Prostate gland (tissue), 2 donors: Measurements from ENCODE around the gene IGSF9. TPM values are rescaled to one million over a fixed set of nuclear protein-coding genes. Genes with fewer than 3 reads are reported as not detected.

ENCODE experiments used
- DNase-seq: peaks from one replicate; pipeline ENCODE4 v3.0.0-alpha.2; 2019; ENCODE audit warnings: low spot score
- H3K27ac ChIP-seq, 2 donors: fragments of 200-600 bp; sonication (generic); 2 replicates each; pipeline ENCODE4 v1.5.1; 2017 to 2019
- H3K27me3 ChIP-seq: fragments of 200-600 bp; sonication (generic); replicated peaks from 2 replicates; pipeline ENCODE4 v1.5.1; 2019; ENCODE audit not compliant: insufficient read depth
- H3K36me3 ChIP-seq, 2 donors: fragments of 200-600 bp; sonication (generic); 1 replicate in 1 of 2; 2 replicates in 1 of 2; pipeline versions ENCODE4 v1.5.1 to v1.8.1; 2017 to 2019
- H3K4me1 ChIP-seq: fragments of 200-600 bp; sonication (generic); replicated peaks from 2 replicates; pipeline ENCODE4 v1.5.1; 2019
- H3K4me3 ChIP-seq, 2 donors: fragments of 200-600 bp; sonication (generic); 2 replicates each; pipeline ENCODE4 v1.5.1; 2017 to 2019
- H3K9me3 ChIP-seq: fragments of 200-600 bp; sonication (generic); 2 replicates; pipeline ENCODE4 v1.5.1; 2017
- POLR2A ChIP-seq: fragments of 450-650 bp; IDR thresholded peaks from one replicate; pipeline ENCODE4 v1.6.1; 2016; ENCODE audit warnings: antibody characterized with exemption, mild to moderate bottlenecking
- POLR2AphosphoS5 ChIP-seq: sonication (generic); formaldehyde crosslinking; IDR thresholded peaks from one replicate; pipeline ENCODE4 v1.6.1; 2017; ENCODE audit warnings: antibody characterized with exemption
- WGBS: methylation state at CpG from one replicate; pipeline ENCODE4 v1.1.5; 2018; 5-methylcytosine and 5-hydroxymethylcytosine counted together
- intact Hi-C: fragments of 100-400 bp; cut with DNase I; formaldehyde crosslinking; loops from one replicate; pipeline ENCODE4 v1.14.2; 2022
- total RNA-seq, 2 donors: library from RNA; depleted of rRNA; stranded (reverse); fragments of >200 nt; gene quantifications; one replicate each; pipeline ENCODE4 v1.1.0, GENCODE V29; 2016
- TF ChIP-seq, protein P1 (sequence below), 4 experiments: fragments of 200-600 bp in 2 of 4; fragments of 450-650 bp in 2 of 4; sonication (generic) in 2 of 4; IDR thresholded peaks; 1 replicate in 3 of 4; 2 replicates in 1 of 4; pipeline ENCODE4 v1.5.1; 2016 to 2019; ENCODE audit warnings: antibody characterized with exemption in 4 of 4, mild to moderate bottlenecking in 2 of 4, moderate library complexity in 2 of 4

IGSF9 gene
- total RNA-seq, 2 donors from 2014 or later: 7.6 to 17.3 TPM

DNA sequence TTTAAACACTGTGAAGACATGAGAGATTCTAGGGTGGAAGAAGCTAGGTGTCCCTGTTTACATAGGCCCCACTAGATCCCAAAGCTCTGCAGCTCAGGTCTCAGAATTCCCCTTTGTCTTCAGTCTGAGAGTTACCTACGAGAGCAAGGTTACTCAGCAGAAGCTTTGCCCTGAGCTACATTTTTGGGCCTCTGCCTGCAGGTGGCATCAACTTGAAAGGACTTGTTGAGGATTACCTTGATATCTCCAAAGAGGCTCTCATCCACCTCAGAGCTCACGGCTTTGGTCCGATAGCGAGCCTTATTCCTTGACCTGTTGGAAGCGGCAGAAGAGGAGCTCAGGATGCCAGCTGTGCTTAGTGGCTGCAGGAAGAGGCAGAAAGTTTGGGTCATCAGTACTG lies 52.5 kb downstream of the IGSF9 start:
- intact Hi-C loops: no loop called here
- TF ChIP-seq POLR2AphosphoS5 (no peak), POLR2A (no peak)
- TF ChIP-seq, protein P1, sequence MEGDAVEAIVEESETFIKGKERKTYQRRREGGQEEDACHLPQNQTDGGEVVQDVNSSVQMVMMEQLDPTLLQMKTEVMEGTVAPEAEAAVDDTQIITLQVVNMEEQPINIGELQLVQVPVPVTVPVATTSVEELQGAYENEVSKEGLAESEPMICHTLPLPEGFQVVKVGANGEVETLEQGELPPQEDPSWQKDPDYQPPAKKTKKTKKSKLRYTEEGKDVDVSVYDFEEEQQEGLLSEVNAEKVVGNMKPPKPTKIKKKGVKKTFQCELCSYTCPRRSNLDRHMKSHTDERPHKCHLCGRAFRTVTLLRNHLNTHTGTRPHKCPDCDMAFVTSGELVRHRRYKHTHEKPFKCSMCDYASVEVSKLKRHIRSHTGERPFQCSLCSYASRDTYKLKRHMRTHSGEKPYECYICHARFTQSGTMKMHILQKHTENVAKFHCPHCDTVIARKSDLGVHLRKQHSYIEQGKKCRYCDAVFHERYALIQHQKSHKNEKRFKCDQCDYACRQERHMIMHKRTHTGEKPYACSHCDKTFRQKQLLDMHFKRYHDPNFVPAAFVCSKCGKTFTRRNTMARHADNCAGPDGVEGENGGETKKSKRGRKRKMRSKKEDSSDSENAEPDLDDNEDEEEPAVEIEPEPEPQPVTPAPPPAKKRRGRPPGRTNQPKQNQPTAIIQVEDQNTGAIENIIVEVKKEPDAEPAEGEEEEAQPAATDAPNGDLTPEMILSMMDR (IDR thresholded peaks at IDR 0.05): peak in 1 of 4 experiments; percentile 25
- H3K36me3 ChIP-seq: no peaks in the 10 kb centered on the region
- no peak overlapping the region for H3K27ac ChIP-seq
- H3K27me3 ChIP-seq: no peaks in the 10 kb centered on the region
- 76% methylated on average over 5 of the region's 5 CpGs for WGBS
- no peak for DNase-seq
- no peak overlapping the region for H3K4me3 ChIP-seq
- H3K9me3 ChIP-seq: no peaks in the 10 kb centered on the region
- no peaks in the 10 kb centered on the region for H3K4me1 ChIP-seq

DNA sequence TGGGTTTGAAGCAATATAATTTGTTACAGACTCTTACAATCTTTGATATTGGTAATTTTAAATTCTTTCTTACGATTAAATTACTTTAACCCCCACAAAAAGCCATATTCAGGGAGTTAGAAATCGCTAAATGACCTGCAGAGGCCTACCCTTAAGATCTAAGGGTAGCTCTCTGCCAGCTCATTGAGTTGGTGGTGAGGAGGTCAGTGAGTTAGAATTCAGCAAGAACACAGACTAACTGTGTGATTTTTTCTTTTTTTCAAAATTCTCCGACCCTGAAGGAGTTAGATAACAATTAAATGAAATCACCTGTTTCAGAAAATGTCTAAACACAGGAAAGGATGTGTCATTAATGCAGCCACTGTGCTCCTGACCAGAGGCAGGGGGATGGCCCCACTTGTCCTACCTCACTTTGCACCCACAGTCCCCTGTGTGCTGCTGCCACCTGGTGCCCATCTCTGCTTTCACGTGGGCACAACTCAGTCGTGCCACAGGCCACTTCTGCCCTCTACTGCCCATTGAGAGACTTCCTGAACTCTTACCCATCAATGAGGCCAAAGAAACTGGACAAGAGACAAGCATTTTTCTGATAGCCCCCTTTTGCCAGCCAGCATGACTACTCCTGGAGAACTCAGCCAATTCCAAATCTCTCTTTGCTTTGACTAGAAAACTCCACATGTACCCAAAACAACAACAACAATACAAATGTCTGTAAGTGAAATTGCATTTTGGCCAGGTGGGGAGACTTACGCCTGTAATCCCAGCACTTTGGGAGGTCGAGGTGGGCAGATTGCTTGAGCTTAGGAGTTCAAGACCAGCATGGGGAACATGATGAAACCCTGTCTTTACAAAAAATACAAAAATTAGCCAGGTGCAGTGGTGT lies 53.9 kb downstream of the IGSF9 start:
- DNase-seq: peak; percentile 80

DNA sequence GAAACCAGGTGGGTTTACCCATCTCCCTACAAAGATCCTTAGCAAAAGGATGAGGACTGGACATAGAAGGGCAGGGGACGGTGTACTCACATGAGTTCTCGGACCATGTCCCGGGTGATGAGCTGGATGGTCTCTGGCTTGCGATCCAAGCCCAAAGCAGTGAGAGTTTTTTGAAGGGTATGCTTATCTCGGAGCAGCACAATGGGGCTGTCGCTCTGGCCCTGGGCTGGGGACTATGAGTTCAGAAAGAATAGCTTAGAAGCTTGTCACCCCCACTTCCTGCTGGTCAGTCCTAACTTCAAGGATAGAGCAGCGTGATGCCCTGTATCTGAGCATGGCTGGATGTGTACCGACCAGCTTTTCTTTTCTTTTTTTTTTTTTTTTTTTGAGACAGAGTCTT lies 55.0 kb downstream of the IGSF9 start:
- intact Hi-C loops: loop anchor here (2.0 kb wide), 1 partner anchor 110 kb away; the partner anchor contains the start of gene DUSP23
- no peak overlapping the region for H3K27ac ChIP-seq
- no peak overlapping the region for H3K4me3 ChIP-seq

More for the DNA sequence above, 53.9 kb downstream of the IGSF9 start:
- Histone ChIP-seq H3K4me3 (no peak overlapping the region), H3K36me3 (no peaks in the 10 kb centered on the region), H3K4me1 (no peaks in the 10 kb centered on the region), H3K9me3 (no peaks in the 10 kb centered on the region), H3K27me3 (no peaks in the 10 kb centered on the region), H3K27ac (no peak overlapping the region)
- WGBS: 53% methylated on average over 7 of the region's 7 CpGs
- TF ChIP-seq POLR2A (no peak), POLR2AphosphoS5 (peak; percentile 78)
- TF ChIP-seq, protein P1 (IDR thresholded peaks at IDR 0.05): peak; percentile 84 to 100 (median 94)
- intact Hi-C loops: loop anchor here (1.0 to 2.0 kb wide), 2 partner anchors 92 to 111 kb away; partner anchors contain the start of gene DUSP23

DNA sequence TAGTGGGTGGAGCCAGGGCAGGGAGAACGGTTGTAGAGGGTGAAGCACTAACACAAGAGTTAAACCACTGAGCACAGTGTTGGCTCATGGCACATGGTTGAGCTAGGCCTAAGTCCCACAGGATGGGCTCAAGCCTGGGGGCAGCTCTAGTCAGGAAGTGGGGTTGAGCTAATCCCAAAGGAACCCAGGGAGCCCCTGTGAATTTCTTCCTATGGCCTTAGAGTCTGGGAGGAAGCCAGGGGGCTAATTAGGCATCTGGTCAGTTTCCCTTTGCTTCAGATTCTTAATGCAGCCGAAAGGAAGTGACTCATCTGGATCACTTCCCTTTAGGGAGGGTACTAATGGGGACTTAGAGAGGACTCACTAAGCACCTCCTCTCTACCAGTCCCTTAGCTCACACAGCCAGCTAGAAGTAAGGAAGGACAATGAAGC lies 55.6 kb downstream of the IGSF9 start:
- Histone ChIP-seq H3K4me1 (no peaks in the 10 kb centered on the region), H3K27me3 (no peaks in the 10 kb centered on the region), H3K27ac (no peak overlapping the region), H3K36me3 (no peaks in the 10 kb centered on the region), H3K4me3 (no peak overlapping the region), H3K9me3 (no peaks in the 10 kb centered on the region)
- no peak for DNase-seq
- 52% methylated on average over 2 of the region's 2 CpGs for WGBS
- intact Hi-C loops: loop anchor here (2.0 kb wide), 1 partner anchor 109 kb away; the partner anchor contains the start of gene DUSP23
- TF ChIP-seq POLR2A: no peak
- TF ChIP-seq, protein P1 (IDR thresholded peaks at IDR 0.05): peak in 1 of 4 experiments; percentile 4

More for the DNA sequence above, 55.0 kb downstream of the IGSF9 start:
- no peaks in the 10 kb centered on the region for H3K4me1 ChIP-seq
- H3K27me3 ChIP-seq: no peaks in the 10 kb centered on the region
- H3K36me3 ChIP-seq: no peaks in the 10 kb centered on the region
- TF ChIP-seq POLR2A (no peak), POLR2AphosphoS5 (no peak)
- TF ChIP-seq, protein P1 (IDR thresholded peaks at IDR 0.05): no peak
- no peaks in the 10 kb centered on the region for H3K9me3 ChIP-seq
- 90% methylated on average over 8 of the region's 8 CpGs for WGBS
- DNase-seq: no peak
